Measurements from ENCODE around the gene GNPDA2. TPM values are rescaled to one million over a fixed set of nuclear protein-coding genes. Genes with fewer than 3 reads are reported as not detected.

Gene GNPDA2
- total and polyA plus RNA-seq, 9 of the 15 experiments (the other 6 are each of a cell fraction or from before 2014, with no cell fraction given): 10.6 to 20.4 (median 13.0) TPM

- TF ChIP-seq CHD7 (IDR thresholded peaks at IDR 0.05; ENCODE audit: low read depth, low read length) (no peak), JUNB (CRISPR knock-in tag; conservative IDR thresholded peaks at IDR 0.05) (no peak), ZNF740 (CRISPR knock-in tag; IDR thresholded peaks at IDR 0.05) (no peak), ZNF740 (tag; IDR thresholded peaks at IDR 0.05) (no peak), ZNF232 (CRISPR knock-in tag; IDR thresholded peaks at IDR 0.05) (no peak), CCAR2 (IDR thresholded peaks at IDR 0.05; ENCODE audit: low read depth, low read length) (no peak), FIP1L1 (IDR thresholded peaks at IDR 0.05; ENCODE audit: low read depth, low read length, poor library complexity, severe bottlenecking) (no peak), ZNF778 (CRISPR knock-in tag; IDR thresholded peaks at IDR 0.05) (no peak), RFX1 (IDR thresholded peaks at IDR 0.05) (no peak), PHB2 (IDR thresholded peaks at IDR 0.05; ENCODE audit: low read depth) (no peak), SNRNP70 (optimal IDR thresholded peaks at IDR 0.05; ENCODE audit: low read depth, low read length) (no peak), ETV1 (tag; conservative IDR thresholded peaks at IDR 0.05; ENCODE audit: low read depth) (peak; percentile 60), CREBBP (IDR thresholded peaks at IDR 0.05; ENCODE audit: low read depth, low read length) (no peak), MAFG (tag; conservative IDR thresholded peaks at IDR 0.05) (no peak), U2AF1 (optimal IDR thresholded peaks at IDR 0.05; ENCODE audit: low read depth, low read length) (no peak), ZFP30 (CRISPR knock-in tag; IDR thresholded peaks at IDR 0.05; ENCODE audit: borderline replicate concordance) (no peak), TEAD2 (tag; IDR thresholded peaks at IDR 0.05) (no peak)
These were observed at the start of gene GNPDA2 (continued) for GRCh38 chr4:44726038-44726871.

Measured in K562 (cell line).